ENCODE results near the gene FKBP5.

FKBP5 gene

GRCh38 chr6:35544769-35545361, 143.8 kb downstream of the FKBP5 start:
- H3K4me2 ChIP-seq (ENCODE audit: insufficient read depth, low read length) = no peak overlapping the region
- H3K27me3 ChIP-seq (ENCODE audit: insufficient read depth, low read length, poor library complexity) = no peaks in the 10 kb centered on the region
- DNase-seq = no peak
- H3K4me3 ChIP-seq (ENCODE audit: low read depth in 1 of 2, low read length in 2 of 2) = no peak overlapping the region
- no peak overlapping the region for H3K9ac ChIP-seq (ENCODE audit: low read depth, low read length)
- no peaks in the 10 kb centered on the region for H4K20me1 ChIP-seq (ENCODE audit: insufficient read depth, low read length)
- no peak overlapping the region for H2AFZ ChIP-seq (ENCODE audit: low read depth, low read length)
- H3K27ac ChIP-seq (ENCODE audit: low read length) = no peak overlapping the region
- H3K36me3 ChIP-seq (ENCODE audit: insufficient read depth, low read length) = no peaks in the 10 kb centered on the region
- no peaks in the 10 kb centered on the region for H3K4me1 ChIP-seq (ENCODE audit: insufficient read depth, low read length)
- no peaks in the 10 kb centered on the region for H3K9me3 ChIP-seq (ENCODE audit: insufficient read depth, low read length, severe bottlenecking)
- TF ChIP-seq EZH2 (IDR thresholded peaks at IDR 0.05; ENCODE audit: borderline replicate concordance, low read depth, low read length, severe bottlenecking) (no peak), CTCF (IDR thresholded peaks at IDR 0.05; ENCODE audit: borderline replicate concordance, extremely low read depth, low read length, poor library complexity, severe bottlenecking) (no peak)
- no peaks in the 10 kb centered on the region for H3K79me2 ChIP-seq (ENCODE audit: insufficient read depth, low read length)
- no peak for ATAC-seq (ENCODE audit: insufficient read depth, low read depth)

GRCh38 chr6:35543459-35544193, 145.1 kb downstream of the FKBP5 start:
- no peak for TF ChIP-seq EZH2 (IDR thresholded peaks at IDR 0.05; ENCODE audit: borderline replicate concordance, low read depth, low read length, severe bottlenecking)
- no peak for TF ChIP-seq CTCF (IDR thresholded peaks at IDR 0.05; ENCODE audit: borderline replicate concordance, extremely low read depth, low read length, poor library complexity, severe bottlenecking)
- no peak overlapping the region for H3K27ac ChIP-seq (ENCODE audit: low read length)
- no peaks in the 10 kb centered on the region for H4K20me1 ChIP-seq (ENCODE audit: insufficient read depth, low read length)
- ATAC-seq (ENCODE audit: insufficient read depth, low read depth) = no peak
- H2AFZ ChIP-seq (ENCODE audit: low read depth, low read length) = peak overlapping the region; percentile 14; the same call in 1 of the 2 replicates
- no peak overlapping the region for H3K9ac ChIP-seq (ENCODE audit: low read depth, low read length)
- H3K4me3 ChIP-seq (ENCODE audit: low read depth in 1 of 2, low read length in 2 of 2) = no peak overlapping the region
- H3K4me1 ChIP-seq (ENCODE audit: insufficient read depth, low read length) = no peaks in the 10 kb centered on the region
- no peaks in the 10 kb centered on the region for H3K9me3 ChIP-seq (ENCODE audit: insufficient read depth, low read length, severe bottlenecking)
- no peaks in the 10 kb centered on the region for H3K79me2 ChIP-seq (ENCODE audit: insufficient read depth, low read length)
- H3K4me2 ChIP-seq (ENCODE audit: insufficient read depth, low read length) = no peak overlapping the region
- DNase-seq = no peak
- H3K36me3 ChIP-seq (ENCODE audit: insufficient read depth, low read length) = no peaks in the 10 kb centered on the region
- H3K27me3 ChIP-seq (ENCODE audit: insufficient read depth, low read length, poor library complexity) = no peaks in the 10 kb centered on the region

- Histone ChIP-seq H3K4me2 (ENCODE audit: insufficient read depth, low read length) (no peak overlapping the region), H3K9me3 (ENCODE audit: insufficient read depth, low read length, severe bottlenecking) (no peaks in the 10 kb centered on the region), H3K36me3 (ENCODE audit: insufficient read depth, low read length) (no peaks in the 10 kb centered on the region), H3K79me2 (ENCODE audit: insufficient read depth, low read length) (no peaks in the 10 kb centered on the region), H4K20me1 (ENCODE audit: insufficient read depth, low read length) (no peaks in the 10 kb centered on the region), H3K27me3 (ENCODE audit: insufficient read depth, low read length, poor library complexity) (no peaks in the 10 kb centered on the region), H3K4me3 (ENCODE audit: low read depth in 1 of 2, low read length in 2 of 2) (no peak overlapping the region), H2AFZ (ENCODE audit: low read depth, low read length) (no peak overlapping the region), H3K27ac (ENCODE audit: low read length) (no peak overlapping the region), H3K4me1 (ENCODE audit: insufficient read depth, low read length) (no peaks in the 10 kb centered on the region), H3K9ac (ENCODE audit: low read depth, low read length) (no peak overlapping the region)
- TF ChIP-seq EZH2 (IDR thresholded peaks at IDR 0.05; ENCODE audit: borderline replicate concordance, low read depth, low read length, severe bottlenecking) (no peak), CTCF (IDR thresholded peaks at IDR 0.05; ENCODE audit: borderline replicate concordance, extremely low read depth, low read length, poor library complexity, severe bottlenecking) (no peak)
- no peak for ATAC-seq (ENCODE audit: insufficient read depth, low read depth)
- no peak for DNase-seq
These were observed 146.9 kb downstream of the FKBP5 start for GRCh38 chr6:35541836-35542235.

Measured in DND-41 (cell line).